ENCODE measurements around the gene CATSPERZ.
"Not testable (repeated sequence)": the region's sequence is repeated elsewhere in the genome, so short reads cannot be mapped to it uniquely, and the experiment has no call there.

The CATSPERZ gene

DNA sequence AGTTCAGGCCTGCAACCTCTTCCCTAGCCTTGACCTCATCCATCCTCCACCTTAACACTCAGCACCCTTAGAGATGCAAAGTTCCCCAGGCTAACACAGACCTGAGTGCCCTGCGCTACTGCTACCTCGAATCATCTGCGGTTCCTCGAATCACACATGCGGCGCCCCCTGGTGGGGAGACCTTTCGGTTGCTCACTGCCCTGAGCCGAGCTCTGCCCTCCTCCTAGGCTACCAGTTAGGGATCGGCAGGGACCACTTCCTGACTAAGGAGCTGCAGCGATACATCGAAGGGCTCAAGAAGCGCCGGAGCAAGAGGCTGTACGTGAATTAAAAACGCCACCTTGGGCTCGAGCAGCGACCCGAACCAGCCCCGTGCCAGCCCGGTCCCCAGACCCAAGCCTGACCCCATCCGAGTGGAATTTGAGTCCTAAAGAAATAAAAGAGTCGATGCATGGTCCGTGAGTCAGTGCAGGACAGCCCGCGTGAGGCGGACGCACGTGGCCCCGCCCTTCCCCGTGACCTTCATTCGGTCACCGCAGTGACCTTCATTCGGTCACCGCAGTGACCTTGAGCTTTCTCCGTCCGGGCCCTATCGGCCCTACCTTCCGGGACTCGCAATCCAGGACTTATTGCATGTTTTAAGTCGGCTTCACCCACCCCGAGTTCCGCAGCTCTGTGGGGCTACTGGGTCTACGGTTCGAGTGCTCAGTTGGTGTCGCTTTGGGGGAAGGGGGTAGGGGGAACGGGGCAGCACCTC lies 4.3 kb downstream of the CATSPERZ start:
- DNase-seq, result peak; percentile 98

DNA sequence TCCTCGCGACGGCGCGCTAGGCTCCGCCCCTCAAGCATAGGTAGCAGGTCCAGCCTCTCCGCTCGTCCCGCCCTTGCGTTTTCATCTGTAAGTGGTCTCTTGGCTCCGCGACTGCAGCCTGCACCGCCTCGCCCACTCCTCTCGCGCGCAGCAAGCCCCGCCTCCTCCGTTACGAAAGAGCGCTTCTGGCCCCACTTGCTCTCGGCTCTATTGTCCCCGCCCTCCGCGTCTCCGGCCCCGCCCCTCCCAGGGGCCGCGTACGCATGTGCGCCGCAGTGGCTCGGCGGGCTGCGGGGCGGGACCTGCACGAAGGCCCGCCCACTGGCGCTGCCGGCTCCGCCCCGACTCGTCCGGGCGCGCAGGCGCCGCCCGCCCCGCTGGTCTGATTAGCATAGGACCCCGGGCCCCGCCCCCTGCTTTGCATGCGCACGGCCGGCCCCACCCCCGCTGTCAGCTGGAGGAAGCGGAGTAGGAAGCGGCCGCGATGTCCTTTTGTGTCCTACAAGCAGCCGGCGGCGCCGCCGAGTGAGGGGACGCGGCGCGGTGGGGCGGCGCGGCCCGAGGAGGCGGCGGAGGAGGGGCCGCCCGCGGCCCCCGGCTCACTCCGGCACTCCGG lies 5.0 kb downstream of the CATSPERZ start, which contains the start of gene ESRRA:
TSS of gene ESRRA (plus strand) at position 450 of the 616 bp plus-strand sequence. CDS start 1,656 bp downstream, outside the sequence.
- peak; percentile 99 for DNase-seq

DNA sequence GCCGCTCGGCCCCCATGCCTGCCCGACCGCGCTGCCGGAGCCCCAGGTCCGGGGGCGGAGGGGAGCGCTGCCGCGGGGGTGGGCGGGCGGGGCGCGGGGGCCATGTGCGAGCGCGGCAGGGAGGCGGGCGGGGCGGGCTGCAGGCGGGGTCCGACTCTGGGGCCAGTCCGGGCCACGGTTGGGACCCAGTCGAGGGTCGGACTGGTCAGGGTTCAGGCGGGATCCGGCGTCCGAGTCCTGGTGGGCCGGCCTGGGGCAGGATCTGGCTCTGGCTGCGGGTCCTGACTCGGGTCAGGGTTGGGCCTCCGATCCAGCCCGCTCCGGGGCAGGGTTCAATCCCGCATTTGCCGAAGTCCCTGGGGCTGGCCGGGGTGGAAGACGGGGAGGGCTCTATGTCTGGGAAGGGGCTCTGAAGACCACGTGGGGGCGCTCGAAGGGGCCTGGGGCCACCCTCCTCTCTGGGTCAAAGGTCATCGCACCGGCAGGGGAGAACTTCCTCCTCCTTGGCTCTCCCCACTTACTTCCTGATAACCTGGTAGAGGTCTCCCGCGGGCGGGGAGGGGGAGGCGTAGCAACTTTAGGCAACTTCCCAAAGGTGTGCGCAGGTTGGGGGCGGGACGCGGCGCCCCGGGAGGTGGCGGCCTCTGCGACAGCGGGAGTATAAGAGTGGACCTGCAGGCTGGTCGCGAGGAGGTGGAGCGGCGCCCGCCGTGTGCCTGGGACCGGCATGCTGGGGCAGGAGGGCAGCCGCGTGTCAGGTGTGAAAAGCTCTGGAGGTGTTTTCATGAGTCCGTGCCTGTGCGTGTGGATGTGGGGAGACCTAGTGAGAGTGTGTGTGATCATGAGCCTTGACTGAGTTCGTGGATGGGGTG lies 5.8 kb downstream of the CATSPERZ start:
- peak; percentile 89 for DNase-seq

DNA sequence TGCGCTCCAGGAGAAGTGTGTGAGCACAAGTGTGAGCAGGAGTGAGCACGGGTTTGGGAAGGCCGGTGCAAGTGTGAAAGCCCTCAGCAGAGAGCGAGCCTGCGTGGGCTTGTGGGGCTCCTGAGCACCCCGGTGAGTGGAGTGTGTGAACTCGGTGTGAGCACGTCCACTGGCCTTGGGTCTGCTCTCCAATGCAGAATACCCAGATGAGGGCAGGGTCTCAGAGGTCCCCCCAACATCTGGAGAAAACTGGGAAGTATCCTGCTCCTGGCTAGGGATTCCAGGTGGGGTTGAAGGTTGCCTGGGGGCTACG lies 6.4 kb downstream of the CATSPERZ start:
- no peak for DNase-seq

DNA sequence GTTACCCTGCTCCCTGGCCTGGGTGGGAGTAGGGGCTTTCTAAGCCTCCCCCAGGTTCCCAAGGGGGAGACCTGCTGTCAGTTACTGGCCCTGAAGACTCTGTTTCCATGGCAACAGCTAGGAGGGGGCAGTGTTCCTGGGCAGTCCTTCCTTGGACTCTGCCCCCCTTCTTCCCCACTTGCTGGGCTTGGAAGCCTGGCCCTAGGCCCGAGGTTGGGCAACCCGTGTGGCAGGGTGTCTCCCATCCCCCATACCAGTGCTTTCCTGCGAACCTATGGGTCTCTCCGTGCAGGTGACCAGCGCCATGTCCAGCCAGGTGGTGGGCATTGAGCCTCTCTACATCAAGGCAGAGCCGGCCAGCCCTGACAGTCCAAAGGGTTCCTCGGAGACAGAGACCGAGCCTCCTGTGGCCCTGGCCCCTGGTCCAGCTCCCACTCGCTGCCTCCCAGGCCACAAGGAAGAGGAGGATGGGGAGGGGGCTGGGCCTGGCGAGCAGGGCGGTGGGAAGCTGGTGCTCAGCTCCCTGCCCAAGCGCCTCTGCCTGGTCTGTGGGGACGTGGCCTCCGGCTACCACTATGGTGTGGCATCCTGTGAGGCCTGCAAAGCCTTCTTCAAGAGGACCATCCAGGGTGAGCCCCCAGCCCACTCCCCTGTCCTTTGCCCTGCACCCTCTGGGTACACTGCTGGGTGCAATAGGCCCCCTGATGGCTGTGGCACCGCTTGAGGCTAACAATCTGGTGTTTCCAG lies 6.9 kb downstream of the CATSPERZ start:
- DNase-seq, result no peak

DNA sequence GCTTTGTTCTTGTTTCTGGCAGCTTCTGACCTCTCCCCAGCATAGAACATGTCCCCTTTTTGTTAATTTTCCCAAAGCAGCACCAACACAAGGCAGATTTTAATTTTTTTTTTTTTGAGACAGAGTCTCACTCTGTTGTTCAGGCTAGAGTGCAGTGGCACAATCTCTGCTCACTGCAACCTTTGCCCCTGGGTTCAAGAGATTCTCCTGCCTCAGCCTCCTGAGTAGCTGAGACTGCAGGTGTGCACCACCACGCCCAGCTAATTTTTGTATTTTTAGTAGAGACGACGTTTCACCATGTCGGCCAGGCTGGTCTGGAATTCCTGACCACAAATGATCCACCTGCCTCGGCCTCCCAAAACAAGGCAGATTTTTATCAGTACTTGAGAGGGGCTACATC lies 7.6 kb downstream of the CATSPERZ start:
- not testable (repeated sequence) for DNase-seq

DNA sequence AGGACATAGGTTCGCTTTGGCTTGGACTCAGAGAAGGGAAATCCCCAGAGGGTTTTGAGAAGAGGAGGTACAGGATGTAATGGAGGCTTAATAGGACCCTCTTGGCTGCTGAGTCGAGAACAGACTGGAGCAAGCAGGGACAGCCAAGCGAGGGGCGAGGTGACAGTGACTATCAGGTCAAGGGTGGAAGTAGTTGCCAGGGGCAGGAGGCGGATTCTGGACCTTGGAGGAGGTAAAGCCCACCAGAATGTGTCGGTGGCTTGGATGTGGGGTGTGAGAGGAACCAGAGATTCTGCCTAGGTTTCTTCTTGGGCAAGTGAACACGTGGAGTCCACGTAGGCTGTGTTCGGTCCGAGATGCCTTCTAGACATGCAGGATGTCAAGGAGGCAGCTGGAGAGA lies 12.8 kb downstream of the CATSPERZ start:
- no peak for DNase-seq

DNA sequence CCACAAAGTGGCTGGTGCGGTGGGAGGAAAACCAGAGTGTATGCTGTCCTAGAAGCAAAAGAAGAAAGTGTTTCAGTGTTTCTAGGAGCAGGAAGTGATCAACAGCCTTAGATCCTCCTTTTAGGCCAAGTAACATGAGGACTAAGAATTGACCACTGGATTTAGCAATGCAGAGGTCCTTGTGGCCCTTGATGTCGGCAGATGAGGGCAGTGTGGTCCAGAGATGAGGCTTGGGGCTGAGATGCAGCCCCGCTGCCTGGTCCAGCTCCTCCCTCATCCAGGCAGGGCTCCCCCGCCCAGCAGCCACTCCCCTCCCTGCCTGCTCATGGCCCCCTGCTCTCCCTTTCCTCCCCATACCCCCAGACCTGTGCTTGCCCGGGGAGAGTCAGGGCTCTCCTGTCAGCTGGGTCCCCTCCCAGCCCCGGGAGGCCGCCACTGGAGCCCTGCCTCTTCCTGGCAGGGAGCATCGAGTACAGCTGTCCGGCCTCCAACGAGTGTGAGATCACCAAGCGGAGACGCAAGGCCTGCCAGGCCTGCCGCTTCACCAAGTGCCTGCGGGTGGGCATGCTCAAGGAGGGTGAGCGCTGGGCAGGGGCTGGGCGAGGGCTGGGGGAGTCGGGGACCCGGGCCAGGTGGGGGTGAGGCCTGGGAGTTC lies 13.5 kb downstream of the CATSPERZ start:
- no peak for DNase-seq

DNA sequence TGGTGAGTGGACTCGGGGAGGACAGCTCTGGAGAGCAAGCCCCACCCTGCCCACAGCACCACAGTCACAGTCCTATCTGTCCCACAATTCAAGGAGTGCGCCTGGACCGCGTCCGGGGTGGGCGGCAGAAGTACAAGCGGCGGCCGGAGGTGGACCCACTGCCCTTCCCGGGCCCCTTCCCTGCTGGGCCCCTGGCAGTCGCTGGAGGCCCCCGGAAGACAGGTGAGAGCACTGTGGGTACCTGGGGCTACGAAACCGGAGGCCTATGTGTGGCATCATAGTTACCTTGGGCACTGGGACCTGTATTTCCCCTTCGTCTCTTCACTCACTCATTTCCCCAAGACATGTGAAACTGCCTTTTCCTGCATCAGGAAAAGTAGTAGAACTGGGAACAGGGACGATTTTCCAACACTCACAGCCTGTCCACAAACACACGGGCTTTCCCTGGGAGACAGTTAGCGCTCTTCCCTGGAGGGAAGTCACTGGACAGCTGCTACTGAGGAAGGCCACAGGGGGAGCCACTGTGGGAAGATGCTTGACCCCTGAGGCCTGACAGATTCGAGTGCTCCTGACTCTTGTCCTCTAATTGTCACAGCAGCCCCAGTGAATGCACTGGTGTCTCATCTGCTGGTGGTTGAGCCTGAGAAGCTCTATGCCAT lies 14.1 kb downstream of the CATSPERZ start:
- DNase-seq, result no peak

DNA sequence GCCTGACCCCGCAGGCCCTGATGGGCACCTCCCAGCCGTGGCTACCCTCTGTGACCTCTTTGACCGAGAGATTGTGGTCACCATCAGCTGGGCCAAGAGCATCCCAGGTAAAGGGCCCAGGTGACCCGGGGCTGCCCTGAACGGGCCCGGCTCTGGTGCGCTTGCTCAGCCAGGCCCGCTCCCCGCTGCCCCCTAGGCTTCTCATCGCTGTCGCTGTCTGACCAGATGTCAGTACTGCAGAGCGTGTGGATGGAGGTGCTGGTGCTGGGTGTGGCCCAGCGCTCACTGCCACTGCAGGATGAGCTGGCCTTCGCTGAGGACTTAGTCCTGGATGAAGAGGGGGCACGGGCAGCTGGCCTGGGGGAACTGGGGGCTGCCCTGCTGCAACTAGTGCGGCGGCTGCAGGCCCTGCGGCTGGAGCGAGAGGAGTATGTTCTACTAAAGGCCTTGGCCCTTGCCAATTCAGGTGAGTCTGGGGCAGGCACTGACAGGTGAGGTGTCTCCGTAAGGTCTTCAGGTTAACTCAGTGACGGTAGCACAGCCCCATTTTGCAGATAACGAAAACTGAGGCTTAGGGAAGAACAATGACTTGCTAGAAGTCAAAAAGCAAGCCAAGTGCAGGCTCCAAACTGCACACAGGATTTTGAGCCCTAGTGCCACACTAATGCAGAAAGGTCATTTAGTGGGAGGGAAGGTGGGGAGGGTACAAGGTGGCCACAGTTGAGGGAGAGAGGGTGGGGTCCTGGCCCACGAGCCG lies 14.8 kb downstream of the CATSPERZ start:
- DNase-seq, result no peak

DNA sequence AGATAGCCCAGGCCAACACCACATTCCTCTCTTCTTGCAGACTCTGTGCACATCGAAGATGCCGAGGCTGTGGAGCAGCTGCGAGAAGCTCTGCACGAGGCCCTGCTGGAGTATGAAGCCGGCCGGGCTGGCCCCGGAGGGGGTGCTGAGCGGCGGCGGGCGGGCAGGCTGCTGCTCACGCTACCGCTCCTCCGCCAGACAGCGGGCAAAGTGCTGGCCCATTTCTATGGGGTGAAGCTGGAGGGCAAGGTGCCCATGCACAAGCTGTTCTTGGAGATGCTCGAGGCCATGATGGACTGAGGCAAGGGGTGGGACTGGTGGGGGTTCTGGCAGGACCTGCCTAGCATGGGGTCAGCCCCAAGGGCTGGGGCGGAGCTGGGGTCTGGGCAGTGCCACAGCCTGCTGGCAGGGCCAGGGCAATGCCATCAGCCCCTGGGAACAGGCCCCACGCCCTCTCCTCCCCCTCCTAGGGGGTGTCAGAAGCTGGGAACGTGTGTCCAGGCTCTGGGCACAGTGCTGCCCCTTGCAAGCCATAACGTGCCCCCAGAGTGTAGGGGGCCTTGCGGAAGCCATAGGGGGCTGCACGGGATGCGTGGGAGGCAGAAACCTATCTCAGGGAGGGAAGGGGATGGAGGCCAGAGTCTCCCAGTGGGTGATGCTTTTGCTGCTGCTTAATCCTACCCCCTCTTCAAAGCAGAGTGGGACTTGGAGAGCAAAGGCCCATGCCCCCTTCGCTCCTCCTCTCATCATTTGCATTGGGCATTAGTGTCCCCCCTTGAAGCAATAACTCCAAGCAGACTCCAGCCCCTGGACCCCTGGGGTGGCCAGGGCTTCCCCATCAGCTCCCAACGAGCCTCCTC lies 15.7 kb downstream of the CATSPERZ start:
- not testable (repeated sequence) for DNase-seq

DNA sequence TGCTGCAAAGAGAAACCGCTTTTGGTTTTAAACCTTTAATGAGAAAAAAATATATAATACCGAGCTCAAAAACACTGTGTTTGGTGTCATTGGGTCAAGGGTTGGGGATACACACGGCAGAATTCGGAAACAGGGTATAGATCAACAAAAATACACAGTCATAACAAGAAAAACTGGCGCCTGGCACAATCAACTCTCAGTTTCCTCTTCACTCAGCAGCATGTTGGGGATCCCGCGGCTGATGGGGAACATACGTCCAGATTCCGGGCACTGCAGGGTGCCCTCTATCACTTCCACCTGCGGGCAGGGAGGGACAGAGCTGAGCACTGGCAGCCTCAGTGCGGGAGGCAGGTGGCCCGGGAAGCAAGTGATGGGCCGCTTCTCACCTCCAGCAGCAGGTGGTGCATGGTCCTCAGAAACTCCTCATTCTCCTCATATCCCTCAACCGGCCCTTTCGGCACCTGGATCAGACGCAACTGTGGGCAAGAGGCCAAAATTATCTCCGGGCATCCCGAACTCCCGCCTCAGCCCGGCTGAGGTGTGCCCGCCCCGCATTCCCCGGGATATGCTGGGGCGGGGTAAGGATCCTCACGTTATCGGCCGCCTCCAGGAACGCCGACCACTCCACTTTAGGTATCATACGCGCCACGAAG lies 16.6 kb downstream of the CATSPERZ start:
- no peak for DNase-seq

DNA sequence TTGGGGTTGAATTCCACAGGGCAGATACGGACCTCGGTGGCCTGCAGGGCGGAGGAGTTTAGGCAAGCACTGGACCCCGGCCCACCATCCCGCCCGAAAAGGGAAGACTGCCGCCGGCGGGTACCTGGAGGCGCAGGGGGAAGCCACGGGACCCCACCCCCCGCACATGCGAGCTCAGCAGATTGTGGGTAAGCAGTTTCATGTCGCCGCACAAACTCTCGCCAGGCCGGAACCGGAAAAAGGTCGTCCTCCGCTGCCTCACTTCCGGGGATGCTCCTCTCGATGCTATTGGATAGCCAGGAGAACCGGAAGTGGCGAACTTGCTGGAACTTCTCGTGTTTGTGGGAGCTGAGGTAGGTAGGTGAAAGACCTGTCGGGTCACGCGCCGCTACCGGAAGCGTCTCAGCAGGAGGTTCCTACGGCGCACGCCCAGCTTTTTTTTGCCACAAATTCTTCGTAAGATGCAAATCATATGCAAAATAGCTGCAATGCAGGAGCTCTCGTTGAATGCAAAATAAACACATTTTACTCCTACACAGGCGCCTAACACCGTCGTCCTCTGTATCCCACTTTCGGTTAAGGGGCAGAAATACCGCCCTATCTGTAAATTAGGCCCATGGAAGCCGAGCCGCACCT lies 17.3 kb downstream of the CATSPERZ start, which contains the start of gene TRMT112:
TSS of gene TRMT112 (minus strand) at position 235 of the 636 bp plus-strand sequence. CDS start at position 202, 33 bp downstream.
- peak; percentile 94 for DNase-seq

DNA sequence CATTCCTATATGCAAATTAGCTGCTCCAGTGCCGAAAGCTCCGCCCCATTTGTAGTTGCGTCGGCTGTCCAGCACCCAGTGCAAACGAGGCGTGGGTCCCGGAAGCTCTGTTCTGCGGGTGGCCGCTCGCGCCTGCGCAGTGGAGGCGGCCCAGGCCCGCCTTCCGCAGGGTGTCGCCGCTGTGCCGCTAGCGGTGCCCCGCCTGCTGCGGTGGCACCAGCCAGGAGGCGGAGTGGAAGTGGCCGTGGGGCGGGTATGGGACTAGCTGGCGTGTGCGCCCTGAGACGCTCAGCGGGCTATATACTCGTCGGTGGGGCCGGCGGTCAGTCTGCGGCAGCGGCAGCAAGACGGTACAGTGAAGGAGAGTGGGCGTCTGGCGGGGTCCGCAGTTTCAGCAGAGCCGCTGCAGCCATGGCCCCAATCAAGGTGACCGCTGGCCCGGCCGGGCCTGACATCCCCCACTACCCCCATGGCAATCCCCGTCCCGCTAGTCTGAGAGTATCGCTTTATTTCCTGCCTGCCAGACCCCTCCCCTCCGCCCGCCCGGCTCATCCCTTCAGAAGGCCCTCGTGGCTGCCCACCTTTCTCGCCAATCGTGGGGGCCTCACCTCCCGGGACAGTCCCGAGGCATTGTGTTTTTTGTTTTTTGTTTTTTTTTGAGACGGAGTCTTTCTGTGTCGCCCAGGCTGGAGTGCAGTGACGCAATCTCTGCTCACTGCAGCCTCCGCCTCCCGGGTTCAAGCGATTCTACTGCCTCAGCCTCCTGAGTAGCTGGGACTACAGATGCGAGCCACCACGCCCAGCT lies 18.0 kb downstream of the CATSPERZ start, which contains the start of gene PRDX5:
TSS of gene PRDX5 (plus strand) at position 161 of the 805 bp plus-strand sequence. CDS start at position 256, 95 bp downstream.
- peak; percentile 95 for DNase-seq

DNA sequence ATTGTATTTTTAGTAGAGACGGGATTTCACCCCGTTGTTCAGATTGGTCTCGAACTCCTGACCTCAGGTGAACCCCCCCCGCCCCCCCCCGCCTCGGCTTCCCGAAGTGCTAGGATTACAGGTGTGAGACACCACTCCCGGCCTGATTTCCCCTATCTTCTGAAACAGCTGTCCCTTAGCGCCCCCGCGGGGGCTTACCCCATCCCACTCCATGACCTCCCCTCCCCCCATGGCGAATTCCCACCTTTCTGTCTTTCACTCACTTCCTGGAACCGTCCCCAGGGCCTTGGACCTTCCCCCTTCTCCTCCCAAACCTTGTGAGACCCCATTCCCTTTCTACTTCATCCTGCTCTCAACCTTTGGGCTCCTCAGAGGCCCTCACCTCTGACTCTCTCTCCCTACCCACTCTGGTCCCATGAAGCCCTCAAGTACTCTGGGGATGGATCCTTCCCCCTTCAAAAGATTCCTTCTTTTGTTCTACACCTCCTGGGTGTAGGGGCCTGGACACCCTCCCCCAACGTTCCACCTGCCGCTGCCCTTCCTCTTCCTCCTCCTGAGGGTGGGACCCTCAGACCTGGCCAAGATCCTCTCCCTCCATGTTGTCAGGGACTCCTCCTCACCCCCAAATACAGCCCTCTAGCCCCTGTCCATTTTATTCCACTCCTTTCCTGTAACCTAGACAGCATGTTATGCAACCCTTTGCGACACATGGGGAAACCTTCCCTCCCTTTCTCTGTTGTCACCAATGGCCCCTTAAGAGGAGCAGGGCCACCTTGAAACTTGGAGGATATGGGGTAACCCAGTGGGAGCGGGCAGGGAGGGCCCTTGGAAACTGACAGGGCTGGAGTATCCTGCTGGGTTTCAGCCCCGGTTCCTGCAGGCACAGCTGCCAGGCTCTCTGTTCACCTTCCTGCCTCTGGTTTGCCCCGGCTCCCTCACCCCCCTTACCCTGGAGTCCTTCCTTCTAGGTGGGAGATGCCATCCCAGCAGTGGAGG lies 18.9 kb downstream of the CATSPERZ start:
- no peak for DNase-seq

DNA sequence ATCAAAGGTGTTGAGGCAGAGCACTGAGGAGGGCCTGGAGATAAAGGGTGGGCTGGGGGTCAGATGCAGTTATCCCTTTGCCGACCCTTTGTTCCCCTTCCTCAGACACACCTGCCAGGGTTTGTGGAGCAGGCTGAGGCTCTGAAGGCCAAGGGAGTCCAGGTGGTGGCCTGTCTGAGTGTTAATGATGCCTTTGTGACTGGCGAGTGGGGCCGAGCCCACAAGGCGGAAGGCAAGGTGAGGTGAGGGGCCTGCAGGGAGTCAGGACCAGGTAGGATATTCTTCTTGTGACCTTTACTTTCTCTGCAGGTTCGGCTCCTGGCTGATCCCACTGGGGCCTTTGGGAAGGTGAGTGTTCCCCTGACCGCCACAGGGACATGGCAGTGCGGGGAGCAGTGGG lies 20.4 kb downstream of the CATSPERZ start:
- DNase-seq, result no peak
